ENCODE results near the gene PTBP1. TPM values are rescaled to one million over a fixed set of nuclear protein-coding genes. Genes with fewer than 3 reads are reported as not detected.

The PTBP1 gene
- total RNA-seq, 2 donors from 2014 or later = 284 to 457 TPM

DNA sequence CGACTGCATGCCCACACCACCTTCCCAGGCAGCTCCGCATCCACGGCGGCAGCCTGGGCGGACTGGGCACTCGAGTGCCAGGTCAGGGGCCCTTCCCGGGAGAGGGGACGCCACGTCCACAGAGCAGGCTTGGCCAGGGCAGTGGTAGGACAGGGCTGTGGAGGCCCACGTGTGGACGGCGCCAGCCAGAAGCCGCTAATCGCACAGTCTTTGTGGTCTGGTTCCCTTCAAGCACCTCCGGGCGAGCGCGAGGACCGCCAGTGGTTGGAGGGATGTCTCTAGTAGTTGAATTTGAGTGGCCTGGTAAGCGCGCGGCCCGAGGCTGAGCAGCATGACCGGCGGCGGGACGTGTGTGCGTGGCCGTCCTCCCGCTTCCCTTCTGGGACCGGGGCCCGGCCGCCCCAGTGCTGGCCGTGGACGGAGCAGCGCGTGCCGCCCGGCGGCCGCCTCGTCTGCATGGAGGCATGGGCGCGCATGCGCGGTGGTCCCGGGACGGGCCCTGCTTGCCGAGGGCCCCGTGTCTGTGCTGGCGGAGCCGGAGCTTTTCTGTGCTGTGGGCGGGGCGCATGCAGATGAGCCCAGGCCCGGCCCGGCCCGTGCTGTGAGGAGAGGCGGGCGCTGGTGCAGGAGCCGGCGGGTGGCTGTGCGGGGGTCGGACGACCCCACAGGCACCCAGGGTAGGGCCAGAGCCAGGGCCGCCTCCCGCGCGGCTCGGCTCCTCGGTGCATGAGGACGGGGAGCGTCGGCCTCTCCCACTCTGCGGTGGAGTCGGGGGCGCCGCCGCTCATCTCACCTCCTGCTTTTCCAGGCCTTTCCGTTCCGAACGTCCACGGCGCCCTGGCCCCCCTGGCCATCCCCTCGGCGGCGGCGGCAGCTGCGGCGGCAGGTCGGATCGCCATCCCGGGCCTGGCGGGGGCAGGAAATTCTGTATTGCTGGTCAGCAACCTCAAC, 8.6 kb downstream of the PTBP1 start:
- no peak overlapping the region for H3K4me3 ChIP-seq
- intact Hi-C loops (cut with DNase I) = no loop called here
- no peaks in the 10 kb centered on the region for H3K9me3 ChIP-seq
- no peak for DNase-seq
- H3K36me3 ChIP-seq = peaks cover 73% of the 10 kb centered on the region
- no peak for TF ChIP-seq CTCF (IDR thresholded peaks at IDR 0.05)
- H3K27ac ChIP-seq = no peak overlapping the region
- peak overlapping the region in 1 of 2 donors; percentile 2 for H3K9ac ChIP-seq (ENCODE audit: low read depth in 2 of 2, low read length in 2 of 2)
- peaks cover 8% of the 10 kb centered on the region for H3K4me1 ChIP-seq
- no peaks in the 10 kb centered on the region for H3K27me3 ChIP-seq

DNA sequence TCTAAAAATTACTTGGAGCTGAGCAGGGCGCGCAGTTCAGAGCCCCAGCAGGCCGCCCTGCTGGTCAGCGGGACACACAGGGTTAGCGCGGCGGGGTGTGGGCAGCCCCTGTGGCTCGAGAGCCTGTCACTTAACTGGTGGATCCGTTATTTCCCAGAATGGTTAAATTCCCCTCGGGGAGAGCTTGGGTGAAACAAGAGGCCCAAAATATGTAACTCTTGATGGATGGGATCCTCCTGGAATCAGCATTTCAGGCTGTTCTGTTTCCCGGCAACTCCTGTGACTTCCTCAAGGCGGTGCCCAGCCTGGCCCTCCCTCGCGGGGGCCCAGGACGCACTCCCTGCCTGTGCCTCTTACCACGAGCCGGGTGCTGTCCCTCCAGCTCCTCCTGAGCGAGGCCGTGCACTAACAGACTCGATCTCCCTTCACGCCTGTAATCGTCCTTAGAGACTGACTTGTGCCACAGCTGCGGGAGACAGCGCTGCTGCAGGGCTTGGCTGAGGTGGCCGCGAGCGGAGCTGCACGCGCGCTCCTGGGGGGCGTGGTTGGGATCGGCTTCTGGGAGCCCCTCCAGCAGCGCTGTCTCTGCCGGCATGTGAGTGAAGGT, 9.7 kb downstream of the PTBP1 start:
- intact Hi-C loops (cut with DNase I) = no loop called here
- H3K9me3 ChIP-seq = no peaks in the 10 kb centered on the region
- H3K9ac ChIP-seq (ENCODE audit: low read depth in 2 of 2, low read length in 2 of 2) = no peak overlapping the region
- DNase-seq = no peak
- H3K4me1 ChIP-seq = no peaks in the 10 kb centered on the region
- H3K4me3 ChIP-seq = no peak overlapping the region
- no peak overlapping the region for H3K27ac ChIP-seq
- TF ChIP-seq CTCF (IDR thresholded peaks at IDR 0.05) = no peak
- H3K27me3 ChIP-seq = no peaks in the 10 kb centered on the region
- peaks cover 74% of the 10 kb centered on the region for H3K36me3 ChIP-seq

DNA sequence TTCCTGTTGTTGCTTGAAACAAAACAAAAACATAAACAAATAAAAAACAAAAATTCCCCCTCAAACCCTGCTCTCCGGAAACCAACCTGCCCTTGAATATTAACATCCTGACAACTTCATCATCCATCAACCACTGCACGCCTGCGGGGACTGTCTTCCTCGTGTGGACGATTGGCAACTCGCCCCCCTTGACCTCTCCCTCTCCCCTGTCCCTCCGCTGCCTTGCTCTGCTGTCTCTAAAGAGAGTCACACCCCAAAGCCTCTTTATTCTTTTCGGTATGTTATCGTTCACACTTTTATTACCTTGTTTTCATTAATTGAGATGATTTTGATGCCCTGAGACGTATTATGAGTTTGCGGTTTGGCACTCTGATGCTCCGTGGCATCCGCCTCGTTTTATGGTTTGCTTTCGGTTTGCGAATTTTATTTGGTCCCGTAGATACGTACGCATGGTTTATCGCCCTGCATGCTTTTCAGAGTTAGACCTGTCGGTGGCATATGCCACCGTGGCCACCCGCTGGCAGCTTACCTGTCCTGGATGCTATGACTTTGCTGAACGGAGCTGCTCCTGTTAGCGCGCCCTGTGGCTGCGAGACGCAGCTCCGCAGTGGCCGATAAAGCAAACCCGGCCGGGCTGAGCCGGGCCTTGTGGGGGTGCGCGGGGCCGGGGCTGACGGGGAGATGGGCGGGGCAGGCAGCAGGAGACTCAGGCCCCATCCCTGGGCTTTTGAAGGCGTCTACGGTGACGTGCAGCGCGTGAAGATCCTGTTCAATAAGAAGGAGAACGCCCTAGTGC, 10.6 kb downstream of the PTBP1 start:
- intact Hi-C loops (cut with DNase I) = no loop called here
- DNase-seq = no peak

GRCh38 chr19:808423-808775, 11.1 kb downstream of the PTBP1 start:
- no peaks in the 10 kb centered on the region for H3K4me1 ChIP-seq

More for the DNA sequence above, 10.6 kb downstream of the PTBP1 start:
- Histone ChIP-seq H3K9ac (ENCODE audit: low read depth in 2 of 2, low read length in 2 of 2) (no peak overlapping the region), H3K9me3 (no peaks in the 10 kb centered on the region), H3K36me3 (peaks cover 74% of the 10 kb centered on the region), H3K4me1 (no peaks in the 10 kb centered on the region), H3K27ac (no peak overlapping the region), H3K27me3 (no peaks in the 10 kb centered on the region), H3K4me3 (no peak overlapping the region)
- no peak for TF ChIP-seq CTCF (IDR thresholded peaks at IDR 0.05)

More at GRCh38 chr19:808423-808775, 11.1 kb downstream of the PTBP1 start:
- TF ChIP-seq CTCF (IDR thresholded peaks at IDR 0.05) = no peak
- Histone ChIP-seq H3K27ac (no peak overlapping the region), H3K27me3 (no peaks in the 10 kb centered on the region), H3K9me3 (no peaks in the 10 kb centered on the region), H3K4me3 (no peak overlapping the region), H3K36me3 (peaks cover 74% of the 10 kb centered on the region), H3K9ac (ENCODE audit: low read depth in 2 of 2, low read length in 2 of 2) (no peak overlapping the region)
- intact Hi-C loops (cut with DNase I) = no loop called here
- no peak for DNase-seq

Measured in colonic mucosa (tissue), 4 donors.